ENCODE measurements around the gene CAVIN4. TPM values are rescaled to one million over a fixed set of nuclear protein-coding genes. Genes with fewer than 3 reads are reported as not detected.

CAVIN4 gene
- total RNA-seq, 2 experiments from 2014 or later, result 0.08 TPM; not detected in 1

GRCh38 chr9:100637787-100638186, 59.9 kb downstream of the CAVIN4 start:
- TF ChIP-seq CTCF (IDR thresholded peaks at IDR 0.05), result no peak
- Histone ChIP-seq H3K9me3 (ENCODE audit: control insufficient read depth in 1 of 2, insufficient read depth in 1 of 2, low read length in 2 of 2) (peaks cover 0 to 8% of the 10 kb centered on the region in 2 experiments), H3K27ac (ENCODE audit: low read depth in 1 of 2, low read length in 2 of 2) (no peak overlapping the region), H3K4me3 (ENCODE audit: low read length) (no peak overlapping the region), H3K4me1 (ENCODE audit: insufficient read depth, low read length) (no peaks in the 10 kb centered on the region), H3K27me3 (ENCODE audit: control insufficient read depth in 1 of 2, insufficient read depth in 2 of 2, low read length in 2 of 2) (peaks cover 2 to 3% of the 10 kb centered on the region in 2 experiments), H3K36me3 (ENCODE audit: insufficient read depth, low read length) (no peaks in the 10 kb centered on the region)
- Mint-ChIP-seq H3K27ac (no peak overlapping the region), H3K4me3 (no peak overlapping the region), H3K36me3 (ENCODE audit: low read depth) (no peaks in the 10 kb centered on the region), H3K27me3 (peaks cover 38% of the 10 kb centered on the region), H3K4me1 (ENCODE audit: low read depth) (no peaks in the 10 kb centered on the region), H3K9me3 (peaks cover 5% of the 10 kb centered on the region)
- ChIA-PET POLR2A (no interaction called here), CTCF (no interaction called here)
- no peak for DNase-seq
- no peak for ATAC-seq (ENCODE audit: poor library complexity)
- intact Hi-C loops (cut with DNase I, micrococcal nuclease), result no loop called here

Other genes starting within 250 kb of the CAVIN4 start
- gene TEX10, start 225.1 kb upstream of the CAVIN4 start, total RNA-seq, result 10 to 100 TPM in 1 of 2 experiments, 1 to 10 TPM in 1; 9.3 to 10.1 TPM
- 1 to 10 TPM; 8.8 to 9.6 TPM for gene MSANTD3, start 150.9 kb upstream of the CAVIN4 start, total RNA-seq
- gene TMEFF1, start 104.9 kb upstream of the CAVIN4 start, total RNA-seq, result not detected

Data from CD4-positive, alpha-beta T cell (primary cell).